GM12864 (cell line): ENCODE measurements around the gene IRGC.
"Not testable (repeated sequence)": the region's sequence is repeated elsewhere in the genome, so short reads cannot be mapped to it uniquely, and the experiment has no call there.

Source experiments
- DNase-seq: peaks from one replicate; pipeline ENCODE4 v3.0.0-alpha.2; 2011; ENCODE audit warnings: low read depth
- H3K4me3 ChIP-seq: 2 replicates; pipeline ENCODE4 v1.5.1; 2011; ENCODE audit warnings: mild to moderate bottlenecking, low read depth, low read length, control low read depth
- TF ChIP-seq, protein P1 (sequence below): IDR thresholded peaks from 2 replicates; pipeline ENCODE4 v1.5.1; 2011; ENCODE audit warnings: low read depth, mild to moderate bottlenecking, moderate library complexity, low read length, control low read depth, inconsistent platforms; ENCODE audit errors: missing control alignments

The IRGC gene

DNA sequence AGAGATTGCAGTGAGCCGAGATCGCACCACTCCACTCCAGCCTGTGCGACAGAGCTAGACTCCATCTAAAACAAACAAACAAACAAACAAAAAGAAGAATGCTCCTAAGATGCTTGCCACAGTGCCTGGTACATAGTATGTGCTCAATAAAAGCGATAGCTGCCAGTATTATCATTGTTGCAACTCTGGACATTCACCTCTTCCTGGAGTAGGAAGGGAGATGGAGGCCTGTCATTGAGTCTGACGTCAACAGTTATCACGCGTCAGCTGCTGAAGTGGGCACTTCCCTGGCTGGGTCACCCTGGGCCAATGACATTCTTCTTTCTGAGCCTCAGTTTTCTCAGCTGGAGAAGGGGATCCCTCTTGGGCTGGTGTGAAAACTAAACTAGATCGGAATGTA lies 41.7 kb upstream of the IRGC start:
- H3K4me3 ChIP-seq = no peak overlapping the region
- TF ChIP-seq, protein P1, sequence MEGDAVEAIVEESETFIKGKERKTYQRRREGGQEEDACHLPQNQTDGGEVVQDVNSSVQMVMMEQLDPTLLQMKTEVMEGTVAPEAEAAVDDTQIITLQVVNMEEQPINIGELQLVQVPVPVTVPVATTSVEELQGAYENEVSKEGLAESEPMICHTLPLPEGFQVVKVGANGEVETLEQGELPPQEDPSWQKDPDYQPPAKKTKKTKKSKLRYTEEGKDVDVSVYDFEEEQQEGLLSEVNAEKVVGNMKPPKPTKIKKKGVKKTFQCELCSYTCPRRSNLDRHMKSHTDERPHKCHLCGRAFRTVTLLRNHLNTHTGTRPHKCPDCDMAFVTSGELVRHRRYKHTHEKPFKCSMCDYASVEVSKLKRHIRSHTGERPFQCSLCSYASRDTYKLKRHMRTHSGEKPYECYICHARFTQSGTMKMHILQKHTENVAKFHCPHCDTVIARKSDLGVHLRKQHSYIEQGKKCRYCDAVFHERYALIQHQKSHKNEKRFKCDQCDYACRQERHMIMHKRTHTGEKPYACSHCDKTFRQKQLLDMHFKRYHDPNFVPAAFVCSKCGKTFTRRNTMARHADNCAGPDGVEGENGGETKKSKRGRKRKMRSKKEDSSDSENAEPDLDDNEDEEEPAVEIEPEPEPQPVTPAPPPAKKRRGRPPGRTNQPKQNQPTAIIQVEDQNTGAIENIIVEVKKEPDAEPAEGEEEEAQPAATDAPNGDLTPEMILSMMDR = no peak
- DNase-seq = no peak

DNA sequence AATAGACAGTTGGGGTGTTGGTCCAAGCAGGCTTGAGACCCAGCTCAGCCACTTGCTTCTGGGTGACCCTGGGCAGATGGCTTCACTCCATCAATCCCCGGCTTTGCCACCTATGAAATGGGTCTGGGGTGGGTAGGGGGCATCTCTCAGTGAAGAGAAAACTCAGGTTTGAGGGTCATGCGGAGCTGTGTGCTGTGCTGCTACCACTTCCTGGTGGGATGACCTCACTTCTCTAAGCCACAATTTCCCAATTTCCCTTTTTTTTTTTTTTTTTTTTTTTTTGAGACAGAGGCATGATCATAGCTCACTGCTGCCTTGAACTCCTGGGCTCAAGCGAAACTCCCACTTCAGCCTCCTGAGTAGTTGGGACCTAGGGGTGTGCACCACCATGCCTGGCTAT lies 41.3 kb upstream of the IRGC start:
- no peak for DNase-seq
- H3K4me3 ChIP-seq = no peak overlapping the region
- TF ChIP-seq, protein P1 = no peak

DNA sequence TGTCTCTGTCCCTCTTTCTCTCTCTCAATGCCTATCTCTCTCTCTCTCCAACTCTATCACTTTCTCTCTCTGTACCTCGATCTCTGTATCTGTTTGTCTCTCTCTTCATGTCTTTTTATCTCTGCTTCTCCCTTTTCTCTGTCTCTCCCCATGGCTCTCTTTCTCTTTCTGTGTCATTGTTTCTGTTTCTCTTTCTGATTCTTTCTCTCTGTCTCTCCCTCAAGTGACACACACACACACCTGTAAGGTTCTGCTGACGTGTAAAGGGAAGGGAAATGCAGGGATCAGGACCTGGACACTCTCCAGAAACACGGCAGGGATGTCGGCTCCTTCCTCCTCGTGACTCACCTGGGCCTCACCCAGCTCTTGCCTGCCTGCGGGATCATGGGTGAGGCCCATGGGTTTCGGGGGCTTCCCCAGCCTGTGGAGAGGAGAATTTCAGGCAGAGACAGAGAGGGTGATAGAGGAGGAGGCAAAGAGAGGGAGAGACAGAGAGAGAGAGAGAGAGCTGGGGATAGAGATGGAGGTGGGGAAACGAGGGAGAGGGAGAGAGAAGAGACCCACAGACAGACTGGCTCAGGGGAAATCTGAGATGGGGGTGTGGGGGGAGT lies 40.5 kb upstream of the IRGC start:
- no peak for DNase-seq
- TF ChIP-seq, protein P1 = no peak
- H3K4me3 ChIP-seq = no peak overlapping the region; the same call in none of the 2 replicates

DNA sequence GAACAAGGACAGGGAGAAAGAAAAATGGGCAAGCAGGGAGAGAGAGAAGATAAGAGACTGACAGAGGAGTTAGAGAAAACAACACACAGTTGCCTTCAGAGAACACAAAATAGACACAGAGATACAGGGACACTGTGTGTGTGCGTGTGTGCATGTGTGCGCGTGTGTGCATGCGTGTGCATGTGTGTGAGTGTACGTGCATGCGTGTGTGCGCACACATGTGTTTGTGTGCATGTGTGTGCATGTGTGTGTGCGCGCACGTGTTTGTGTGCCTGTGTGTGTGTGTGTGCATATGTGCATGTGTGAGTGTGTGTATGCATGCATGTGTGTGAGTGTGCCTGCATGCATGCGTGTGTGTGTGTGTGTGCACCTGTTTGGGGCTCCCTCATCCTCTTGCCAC lies 40.0 kb upstream of the IRGC start:
- no peak for DNase-seq
- TF ChIP-seq, protein P1 = no peak

DNA sequence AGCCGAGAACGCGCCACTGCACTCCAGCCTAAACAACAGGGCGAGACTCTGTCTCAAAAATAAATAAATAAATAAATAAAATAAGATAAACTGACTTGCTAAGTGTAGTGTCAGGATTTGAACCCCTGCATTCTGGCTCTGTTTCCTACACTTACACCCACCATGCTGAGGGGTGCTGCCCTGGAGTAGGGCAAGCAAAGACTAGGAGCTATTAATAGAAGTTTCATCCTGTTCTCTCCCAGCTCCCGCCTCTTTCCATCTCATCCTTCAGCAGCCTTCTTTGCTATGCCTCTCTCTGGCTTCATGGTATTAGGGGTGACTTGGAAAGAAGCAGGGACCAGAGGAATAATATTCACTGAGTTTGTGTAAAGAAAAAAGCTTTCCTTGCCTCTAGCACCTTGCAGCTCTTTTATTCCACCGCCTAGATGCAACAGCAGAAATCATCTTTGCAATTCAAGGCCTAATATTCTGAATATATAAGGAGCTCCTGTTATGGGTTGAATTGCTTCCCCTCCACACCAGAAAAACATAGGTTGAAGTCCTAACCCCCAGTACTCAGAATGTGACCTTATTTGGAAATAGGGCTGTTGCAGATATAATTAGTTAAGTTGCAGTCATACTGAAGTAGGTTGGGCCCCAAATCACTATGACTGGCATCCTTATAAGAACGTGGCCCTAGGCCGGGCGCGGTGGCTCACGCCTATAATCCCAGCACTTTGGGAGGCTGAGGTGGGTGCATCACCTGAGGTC lies 37.2 kb upstream of the IRGC start:
- H3K4me3 ChIP-seq = no peak overlapping the region
- TF ChIP-seq, protein P1 = no peak
- no peak for DNase-seq

More for the DNA sequence above, 40.0 kb upstream of the IRGC start:
- no peak overlapping the region for H3K4me3 ChIP-seq

DNA sequence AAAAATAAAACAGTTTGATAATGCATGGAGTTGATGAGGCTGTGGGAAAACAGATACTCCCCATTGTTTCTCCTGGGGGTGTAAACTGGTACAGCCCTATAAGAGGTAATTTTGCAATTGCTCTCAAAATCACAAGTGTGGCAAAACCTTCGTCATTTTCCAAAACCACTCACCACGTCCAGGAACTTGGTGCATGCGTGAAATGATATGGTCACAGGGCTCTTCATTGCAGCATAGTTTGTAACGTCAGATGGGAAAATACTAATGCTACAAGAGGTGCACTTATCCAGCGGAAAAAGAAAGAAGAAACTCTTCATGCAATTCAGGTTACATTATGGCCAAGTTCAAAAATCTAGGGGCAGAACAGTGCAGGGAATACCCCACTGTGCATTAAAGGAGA lies 34.1 kb upstream of the IRGC start:
- DNase-seq = no peak

DNA sequence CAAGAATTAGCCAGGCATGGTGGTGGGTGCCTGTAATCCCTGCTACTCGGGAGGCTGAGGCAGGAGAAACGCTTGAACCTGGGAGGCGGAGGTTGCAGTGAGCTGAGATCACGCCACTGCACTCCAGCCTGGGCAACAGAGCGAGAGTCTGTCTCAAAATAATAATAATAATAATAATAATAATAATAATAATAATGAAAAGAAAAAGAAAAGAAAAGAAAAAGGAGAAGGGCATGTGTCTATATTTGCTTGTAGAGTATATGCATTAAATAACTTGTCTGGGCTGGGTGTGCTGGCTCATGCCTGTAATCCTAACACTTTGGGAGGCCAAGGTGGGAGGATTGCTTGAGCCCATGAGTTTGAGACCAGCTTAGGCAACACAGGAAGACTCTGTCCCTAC lies 33.6 kb upstream of the IRGC start:
- H3K4me3 ChIP-seq, DNase-seq: not testable (repeated sequence)

More for the DNA sequence above, 34.1 kb upstream of the IRGC start:
- H3K4me3 ChIP-seq = no peak overlapping the region
- TF ChIP-seq, protein P1 = no peak
